NCI-H510A treated with DMSO at 0.1 percent for 48 hours (cell line): ENCODE results near the gene ADARB1.

Experiments
- DNase-seq: peaks from one replicate; lab custom pipeline; 2025; lab: John Stamatoyannopoulos, UW

The ADARB1 gene

GRCh38 chr21:45054927-45055612 is 19.3 kb upstream of the ADARB1 start:
- no peak for DNase-seq

- no peak for DNase-seq
Observed at GRCh38 chr21:45055861-45056260, 18.5 kb upstream of the ADARB1 start.

GRCh38 chr21:45056296-45056904 is 18.0 kb upstream of the ADARB1 start:
- no peak for DNase-seq

- DNase-seq = no peak
Observed at GRCh38 chr21:45056917-45057560, 17.3 kb upstream of the ADARB1 start.

- DNase-seq = no peak
Observed at GRCh38 chr21:45057886-45058285, 16.5 kb upstream of the ADARB1 start.

- DNase-seq = no peak
Observed at GRCh38 chr21:45059121-45059520, 15.3 kb upstream of the ADARB1 start.

GRCh38 chr21:45060089-45060488 is 14.3 kb upstream of the ADARB1 start:
- no peak for DNase-seq

- no peak for DNase-seq
Observed at GRCh38 chr21:45060675-45061311, 13.6 kb upstream of the ADARB1 start.

- DNase-seq = no peak
Observed at GRCh38 chr21:45064091-45064490, 10.3 kb upstream of the ADARB1 start.

- no peak for DNase-seq
Observed at GRCh38 chr21:45064618-45065399, 9.6 kb upstream of the ADARB1 start.

GRCh38 chr21:45067462-45068285 is 6.7 kb upstream of the ADARB1 start:
- no peak for DNase-seq

GRCh38 chr21:45069085-45069484 is 5.3 kb upstream of the ADARB1 start:
- DNase-seq = no peak

- DNase-seq = no peak
Observed at GRCh38 chr21:45069711-45070110, 4.7 kb upstream of the ADARB1 start.

- no peak for DNase-seq
Observed at GRCh38 chr21:45071078-45071873, 3.1 kb upstream of the ADARB1 start.

GRCh38 chr21:45071874-45072737 is 2.3 kb upstream of the ADARB1 start:
- no peak for DNase-seq

- no peak for DNase-seq
Observed at GRCh38 chr21:45072738-45073300, 1.6 kb upstream of the ADARB1 start.

GRCh38 chr21:45073301-45074047 is 906 bp upstream of the ADARB1 start:
- DNase-seq = no peak

- no peak for DNase-seq
Observed at GRCh38 chr21:45074818-45075595, 627 bp downstream of the ADARB1 start.
